ENCODE data around the gene LGALS7.

LGALS7 gene

DNA sequence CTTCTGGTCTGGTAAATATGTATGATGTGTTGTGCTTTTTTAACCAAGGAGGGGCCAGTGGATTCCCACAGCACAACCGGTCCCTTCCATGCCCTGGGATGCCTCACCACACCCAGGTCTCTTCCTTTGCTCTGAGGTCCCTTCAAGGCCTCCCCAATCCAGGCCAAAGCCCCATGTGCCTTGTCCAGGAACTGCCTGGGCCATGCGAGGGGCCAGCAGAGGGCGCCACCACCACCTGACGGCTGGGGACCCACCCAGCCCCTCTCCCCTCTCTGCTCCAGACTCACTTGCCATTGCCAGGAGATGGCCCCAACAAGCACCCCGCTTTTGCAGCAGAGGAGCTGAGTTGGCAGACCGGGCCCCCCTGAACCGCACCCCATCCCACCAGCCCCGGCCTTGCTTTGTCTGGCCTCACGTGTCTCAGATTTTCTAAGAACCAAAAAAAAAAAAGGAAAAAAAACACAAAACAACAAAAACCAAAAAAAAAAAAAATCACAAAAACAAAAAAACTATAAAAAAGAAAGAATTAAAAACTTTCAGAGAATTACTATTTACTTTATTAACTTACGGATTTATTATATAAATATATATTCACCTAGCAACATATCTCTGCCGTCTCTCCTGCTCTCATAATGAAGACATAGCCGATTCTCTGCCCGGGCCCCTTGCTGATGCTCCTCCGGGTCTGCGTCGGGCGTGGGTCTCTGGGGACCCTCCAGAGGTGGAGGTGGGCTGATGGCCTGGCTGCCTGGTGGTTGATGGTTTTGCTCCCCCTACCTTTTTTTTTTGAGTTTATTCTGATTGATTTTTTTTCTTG lies 43.5 kb downstream of the LGALS7 start:
- TF ChIP-seq, protein P1, sequence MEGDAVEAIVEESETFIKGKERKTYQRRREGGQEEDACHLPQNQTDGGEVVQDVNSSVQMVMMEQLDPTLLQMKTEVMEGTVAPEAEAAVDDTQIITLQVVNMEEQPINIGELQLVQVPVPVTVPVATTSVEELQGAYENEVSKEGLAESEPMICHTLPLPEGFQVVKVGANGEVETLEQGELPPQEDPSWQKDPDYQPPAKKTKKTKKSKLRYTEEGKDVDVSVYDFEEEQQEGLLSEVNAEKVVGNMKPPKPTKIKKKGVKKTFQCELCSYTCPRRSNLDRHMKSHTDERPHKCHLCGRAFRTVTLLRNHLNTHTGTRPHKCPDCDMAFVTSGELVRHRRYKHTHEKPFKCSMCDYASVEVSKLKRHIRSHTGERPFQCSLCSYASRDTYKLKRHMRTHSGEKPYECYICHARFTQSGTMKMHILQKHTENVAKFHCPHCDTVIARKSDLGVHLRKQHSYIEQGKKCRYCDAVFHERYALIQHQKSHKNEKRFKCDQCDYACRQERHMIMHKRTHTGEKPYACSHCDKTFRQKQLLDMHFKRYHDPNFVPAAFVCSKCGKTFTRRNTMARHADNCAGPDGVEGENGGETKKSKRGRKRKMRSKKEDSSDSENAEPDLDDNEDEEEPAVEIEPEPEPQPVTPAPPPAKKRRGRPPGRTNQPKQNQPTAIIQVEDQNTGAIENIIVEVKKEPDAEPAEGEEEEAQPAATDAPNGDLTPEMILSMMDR (IDR thresholded peaks at IDR 0.05), result peak; percentile 81

DNA sequence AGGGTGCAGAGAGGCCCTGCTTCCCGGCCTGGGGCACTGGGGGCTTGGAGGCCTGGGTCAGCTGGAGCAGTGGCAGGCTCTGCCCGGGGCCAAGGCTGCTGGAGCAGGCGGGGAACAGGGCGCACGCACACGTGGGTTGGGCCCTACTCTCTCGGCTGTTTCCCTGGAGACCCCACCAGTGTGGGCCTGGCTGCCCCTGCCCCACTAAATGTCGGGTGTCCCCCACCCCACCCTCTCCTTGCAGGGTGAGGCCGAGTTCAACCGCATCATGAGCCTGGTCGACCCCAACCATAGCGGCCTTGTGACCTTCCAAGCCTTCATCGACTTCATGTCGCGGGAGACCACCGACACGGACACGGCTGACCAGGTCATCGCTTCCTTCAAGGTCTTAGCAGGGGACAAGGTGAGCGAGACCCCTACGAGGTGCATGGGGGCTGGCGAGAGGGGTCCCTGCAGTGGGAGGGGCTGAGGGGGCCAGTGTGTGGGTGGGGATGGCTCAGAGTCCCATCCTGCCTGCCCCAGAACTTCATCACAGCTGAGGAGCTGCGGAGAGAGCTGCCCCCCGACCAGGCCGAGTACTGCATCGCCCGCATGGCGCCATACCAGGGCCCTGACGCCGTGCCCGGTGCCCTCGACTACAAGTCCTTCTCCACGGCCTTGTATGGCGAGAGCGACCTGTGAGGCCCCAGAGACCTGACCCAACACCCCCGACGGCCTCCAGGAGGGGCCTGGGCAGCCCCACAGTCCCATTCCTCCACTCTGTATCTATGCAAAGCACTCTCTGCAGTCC lies 44.4 kb downstream of the LGALS7 start:
- TF ChIP-seq, protein P1 (IDR thresholded peaks at IDR 0.05), result no peak

DNA sequence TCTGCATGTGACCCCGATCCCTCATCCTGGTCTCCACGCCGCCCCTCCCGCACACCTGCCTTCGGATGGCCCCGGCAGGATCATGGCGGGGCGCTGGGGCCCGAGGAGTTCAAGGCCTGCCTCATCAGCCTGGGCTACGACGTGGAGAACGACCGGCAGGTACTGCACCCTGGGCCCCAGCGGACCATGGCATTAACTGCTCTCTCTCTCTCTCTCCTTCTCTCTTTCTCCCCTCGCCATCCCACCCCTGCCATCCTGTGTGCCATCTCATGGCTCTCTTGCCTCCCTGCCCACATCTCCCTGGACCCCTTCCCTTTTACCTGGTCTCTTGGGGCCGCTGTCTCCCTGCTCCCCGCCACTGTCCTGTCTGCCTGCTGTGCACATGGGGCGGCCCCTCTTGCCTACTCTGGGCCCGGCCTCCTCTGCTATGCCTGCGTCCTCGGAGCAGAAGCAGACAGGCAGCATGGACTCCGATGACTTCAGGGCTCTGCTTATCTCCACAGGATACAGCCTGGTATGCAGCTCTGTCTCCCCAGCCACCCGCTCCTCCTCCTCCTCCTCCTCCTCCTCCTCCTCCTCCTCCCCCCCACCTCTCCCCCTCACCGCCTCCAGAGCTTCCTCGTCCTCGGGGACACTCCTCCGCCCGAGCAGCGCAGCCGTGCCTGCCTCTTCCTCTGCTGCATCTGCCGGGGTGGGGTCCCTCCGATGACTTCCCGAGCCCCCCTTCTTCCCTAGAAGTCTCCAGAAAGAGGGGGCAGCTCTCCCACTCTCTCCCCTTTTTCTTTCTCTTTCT lies 45.3 kb downstream of the LGALS7 start:
- TF ChIP-seq, protein P1 (IDR thresholded peaks at IDR 0.05), result no peak

DNA sequence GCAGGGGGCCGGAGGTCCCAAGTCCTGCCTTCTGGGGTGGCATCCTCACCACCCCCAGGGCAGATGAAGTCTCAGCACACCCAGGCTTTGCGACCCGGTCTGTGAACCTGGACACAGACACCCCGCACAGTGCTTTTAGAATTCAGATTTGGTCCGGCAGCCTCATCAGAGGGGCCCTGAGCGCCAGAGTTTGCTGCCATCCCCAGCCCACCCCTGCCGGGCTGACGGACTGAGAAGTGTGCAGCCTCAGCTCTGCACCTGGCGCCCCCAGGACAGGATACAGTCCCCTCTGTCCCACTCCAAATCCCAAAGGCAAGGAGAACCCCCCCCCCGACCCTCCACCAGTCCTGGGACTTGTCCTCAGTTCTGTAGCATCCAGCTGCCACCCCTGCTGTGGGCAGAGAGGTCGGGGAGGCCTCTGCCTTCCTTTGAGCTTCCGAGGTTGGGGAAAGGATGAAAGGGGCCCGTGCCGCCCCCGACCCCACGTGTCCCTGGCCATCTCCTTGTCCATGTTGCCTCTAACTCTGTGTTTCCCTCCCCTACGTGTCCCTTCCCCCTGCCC lies 45.9 kb downstream of the LGALS7 start:
- TF ChIP-seq, protein P1 (IDR thresholded peaks at IDR 0.05), result no peak

DNA sequence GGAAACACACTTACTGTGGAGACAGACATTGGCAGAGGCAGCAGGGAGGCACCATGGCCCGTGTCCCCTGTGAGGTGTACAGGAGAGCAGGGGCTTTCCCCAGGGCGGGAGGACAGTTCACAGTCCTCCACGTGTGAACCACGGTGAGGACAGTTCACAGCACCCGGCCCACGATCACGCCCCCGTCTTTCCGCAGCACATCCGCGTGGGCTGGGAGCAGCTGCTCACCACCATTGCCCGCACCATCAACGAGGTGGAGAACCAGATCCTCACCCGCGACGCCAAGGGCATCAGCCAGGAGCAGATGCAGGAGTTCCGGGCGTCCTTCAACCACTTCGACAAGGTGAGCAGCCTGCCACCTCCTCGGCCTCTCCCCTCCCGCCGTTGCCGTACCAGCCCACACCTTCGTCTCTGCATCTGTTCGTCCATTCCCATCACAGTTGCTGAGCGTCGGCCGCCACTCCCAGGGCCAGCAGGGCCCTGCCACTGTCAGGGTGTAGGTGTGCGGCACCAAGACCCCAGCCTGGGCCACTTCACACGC lies 46.5 kb downstream of the LGALS7 start:
- TF ChIP-seq, protein P1 (IDR thresholded peaks at IDR 0.05), result no peak

DNA sequence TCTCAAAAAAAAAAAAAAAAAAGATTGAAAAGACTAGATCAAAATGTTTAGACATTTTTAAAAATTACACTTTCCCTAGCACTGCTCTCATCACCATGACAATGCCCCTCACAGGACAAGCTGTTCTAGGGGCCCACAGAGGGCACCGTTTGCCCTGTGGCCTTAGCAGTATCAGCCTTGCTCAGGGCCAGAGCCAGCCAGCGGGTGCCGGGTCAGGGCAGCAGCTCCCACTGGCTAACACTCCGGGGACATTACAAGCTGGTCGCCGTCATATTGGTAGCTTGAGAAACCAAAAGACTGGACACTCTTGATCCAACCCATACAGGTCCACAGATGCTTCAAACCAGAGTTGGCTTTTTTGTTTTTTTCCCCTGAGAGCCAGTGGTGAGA lies 47.0 kb downstream of the LGALS7 start:
- TF ChIP-seq, protein P1 (IDR thresholded peaks at IDR 0.05), result no peak
